Stimulated activated CD4-positive, alpha-beta T cell treated with anti-CD3 and anti-CD28 coated beads, TNF-alpha, amount 100 ng/mL, for 1 hour (primary cell): Measurements from ENCODE around the gene VPS33B.
"Not testable (repeated sequence)": the region's sequence is repeated elsewhere in the genome, so short reads cannot be mapped to it uniquely, and the experiment has no call there.

Experiments
- DNase-seq, 3 donors: peaks; one replicate each; pipeline ENCODE4 v3.0.0-alpha.2; 2020; ENCODE audit warnings: low read depth in 3 of 3, low spot score in 1 of 3

Gene VPS33B

DNA sequence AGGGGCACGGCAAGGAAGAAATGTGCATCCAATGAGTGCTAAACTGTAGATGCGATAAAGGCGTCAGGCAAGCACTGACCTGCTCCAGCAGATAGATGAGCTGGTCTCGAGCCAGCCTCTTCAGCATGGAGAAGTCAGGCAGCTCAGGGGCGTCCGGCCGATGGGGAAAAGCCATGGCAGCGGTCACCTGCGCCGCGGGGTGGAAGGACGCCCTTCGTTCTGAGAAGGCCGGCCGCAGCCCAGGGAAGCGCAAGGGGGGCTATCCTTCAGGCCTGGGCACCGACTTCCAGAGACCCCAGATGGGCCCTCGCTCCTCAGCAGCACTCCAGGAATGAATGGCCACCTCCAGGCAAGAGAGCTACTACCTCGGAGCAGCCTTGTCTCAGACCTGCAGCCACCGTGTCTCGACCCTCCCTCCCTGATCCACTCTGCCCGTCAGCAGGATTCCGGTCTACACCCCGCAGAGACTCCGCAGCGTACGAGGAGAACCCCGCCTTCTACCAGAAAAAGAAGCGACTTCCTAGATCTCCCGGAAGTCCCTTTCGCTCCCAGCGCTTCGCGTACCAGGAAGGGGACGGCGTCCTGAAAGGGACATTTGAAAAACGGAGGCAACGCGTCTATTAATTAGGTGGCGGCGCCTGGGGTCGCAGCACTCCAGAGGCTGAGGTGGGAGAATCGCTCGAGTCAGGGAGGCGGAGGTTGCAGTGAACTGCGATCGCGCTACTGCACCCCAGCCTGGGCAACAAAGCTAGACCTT, at the start of gene VPS33B:
Gene VPS33B (minus strand): TSS at position 520 of the 757 bp plus-strand sequence. CDS start 345 bp downstream, at position 175.
- peak; percentile 44 to 59 (median 49) for DNase-seq

DNA sequence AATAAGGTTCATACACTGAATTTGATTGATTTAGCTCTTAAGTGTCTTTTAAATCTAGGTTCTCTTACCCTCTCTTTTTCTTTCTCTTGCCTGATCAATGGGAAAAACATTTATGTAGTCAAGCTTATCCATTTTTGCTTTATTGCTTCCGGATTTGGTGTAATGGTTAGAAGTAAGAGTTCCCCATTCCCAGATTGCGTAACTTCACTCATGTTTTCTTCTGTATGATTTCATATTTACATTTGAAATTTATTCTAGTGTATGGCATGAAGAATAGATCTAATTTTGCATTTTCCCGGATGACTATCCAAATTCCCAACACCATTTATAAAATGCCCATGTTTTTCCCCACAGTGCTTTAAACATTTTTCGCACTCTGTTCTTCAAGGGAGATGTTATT, 49.8 kb upstream of the VPS33B start:
- no peak for DNase-seq

DNA sequence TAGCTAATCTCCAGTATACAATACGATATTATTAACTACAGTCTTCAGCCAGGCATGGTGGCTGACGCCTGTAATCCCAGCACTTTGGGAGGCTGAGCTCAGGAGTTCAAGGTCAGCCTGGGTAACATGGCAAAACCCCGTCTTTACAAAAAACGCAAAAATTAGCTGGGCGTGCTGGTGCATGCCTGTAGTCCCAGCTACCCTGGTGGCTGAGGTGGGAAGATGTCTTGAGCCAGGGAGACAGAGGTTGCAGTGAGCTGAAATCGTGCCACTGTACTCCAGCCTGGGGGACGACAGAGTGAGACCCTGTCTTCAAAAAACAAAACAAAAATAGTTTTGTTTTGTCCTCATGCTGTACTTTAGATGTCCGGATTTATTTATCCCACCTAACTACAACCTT, 48.5 kb upstream of the VPS33B start:
- no peak for DNase-seq

DNA sequence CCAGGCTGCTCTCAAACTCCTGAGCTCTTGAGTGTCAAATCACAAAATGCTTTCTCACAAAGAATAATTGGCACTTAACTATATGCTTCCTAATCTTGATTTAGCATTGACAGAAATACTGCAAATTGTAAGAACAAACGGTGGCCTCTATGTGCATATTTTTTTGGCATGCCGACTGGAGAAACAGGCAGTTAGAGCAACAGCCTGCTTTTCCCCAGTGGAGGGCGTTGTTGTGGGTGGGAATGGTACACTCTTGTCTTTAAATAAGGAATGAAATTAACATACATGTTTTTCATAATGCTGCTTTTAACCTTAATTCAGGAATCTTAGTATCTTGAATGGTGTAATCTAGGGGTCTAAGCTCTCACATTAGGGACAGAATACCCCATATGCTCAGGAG, 46.6 kb upstream of the VPS33B start:
- no peak for DNase-seq

DNA sequence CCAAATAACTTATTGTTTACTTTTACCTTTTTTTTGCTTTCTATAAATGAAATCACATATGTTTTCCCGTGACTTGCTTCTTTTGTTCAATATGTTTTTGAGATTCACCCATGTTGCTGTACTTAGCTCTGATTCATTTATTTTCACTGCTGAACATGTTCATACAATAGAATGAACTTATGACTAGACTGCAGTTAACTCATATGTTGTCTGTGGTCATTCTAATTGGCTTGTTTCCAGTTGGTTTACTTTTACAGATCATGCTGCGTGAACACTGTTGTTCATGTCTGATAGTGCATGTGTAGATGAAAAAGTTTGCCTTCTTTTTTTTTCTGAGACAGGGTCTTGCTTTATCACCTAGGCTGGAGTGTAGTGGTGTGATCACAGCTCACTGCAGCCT, 46.0 kb upstream of the VPS33B start:
- DNase-seq: no peak

DNA sequence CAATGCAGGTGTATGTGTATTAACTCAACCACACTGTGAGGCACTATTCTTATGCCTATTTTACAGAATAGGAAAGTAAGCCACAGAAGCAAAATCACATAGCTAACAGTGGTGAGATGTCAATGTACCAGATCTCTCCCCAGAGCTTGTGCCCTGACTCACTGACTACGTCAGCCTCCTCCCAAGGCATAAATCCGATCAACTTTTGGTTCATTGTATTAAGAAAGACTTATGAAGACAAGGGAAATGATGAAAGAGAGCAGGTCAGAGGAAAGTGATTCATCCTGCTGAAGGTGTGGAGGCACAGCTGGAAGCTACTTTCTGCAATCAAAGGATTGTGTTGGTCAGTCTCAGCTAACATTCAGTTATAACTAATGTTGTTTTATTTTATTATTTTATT, 44.6 kb upstream of the VPS33B start:
- DNase-seq: no peak

DNA sequence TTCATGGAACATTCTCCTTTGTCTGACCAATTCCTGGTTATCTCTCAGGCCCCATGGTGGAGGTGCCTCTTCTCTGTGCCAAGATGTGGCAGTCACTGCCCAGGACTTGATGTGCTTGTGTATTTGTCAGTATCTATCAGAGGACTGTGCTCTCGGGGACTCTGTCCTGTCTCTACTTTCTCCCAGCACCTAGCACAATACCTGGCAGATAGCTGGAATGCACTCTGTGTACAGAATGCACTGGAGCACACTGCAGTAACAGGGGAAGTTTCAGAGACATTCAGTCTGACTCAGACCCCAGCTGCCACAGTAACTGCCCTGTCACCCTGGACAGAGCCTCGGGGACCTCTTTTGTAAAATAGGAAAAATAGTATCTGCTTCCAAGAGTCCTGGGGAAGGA, 43.1 kb upstream of the VPS33B start:
- DNase-seq: no peak

DNA sequence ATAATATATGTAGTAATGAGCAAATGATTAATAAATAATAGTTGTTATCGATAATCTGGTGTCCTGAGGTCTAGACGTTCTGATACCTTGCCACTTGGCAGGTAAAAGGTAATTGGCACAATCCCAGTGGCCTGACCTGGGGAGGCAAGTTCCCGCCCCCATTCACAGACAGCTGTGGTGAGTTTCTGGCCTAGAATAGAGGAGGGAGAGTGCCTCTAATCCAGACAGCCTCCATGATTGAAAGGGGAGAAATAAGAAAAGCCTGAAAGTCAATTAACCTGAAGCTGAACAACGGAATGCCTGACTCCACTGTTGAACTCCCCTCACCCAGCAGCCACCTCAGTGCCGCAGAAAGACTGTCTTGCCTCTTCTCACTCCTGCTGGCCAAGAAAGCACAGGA, 39.6 kb upstream of the VPS33B start:
- DNase-seq: no peak

DNA sequence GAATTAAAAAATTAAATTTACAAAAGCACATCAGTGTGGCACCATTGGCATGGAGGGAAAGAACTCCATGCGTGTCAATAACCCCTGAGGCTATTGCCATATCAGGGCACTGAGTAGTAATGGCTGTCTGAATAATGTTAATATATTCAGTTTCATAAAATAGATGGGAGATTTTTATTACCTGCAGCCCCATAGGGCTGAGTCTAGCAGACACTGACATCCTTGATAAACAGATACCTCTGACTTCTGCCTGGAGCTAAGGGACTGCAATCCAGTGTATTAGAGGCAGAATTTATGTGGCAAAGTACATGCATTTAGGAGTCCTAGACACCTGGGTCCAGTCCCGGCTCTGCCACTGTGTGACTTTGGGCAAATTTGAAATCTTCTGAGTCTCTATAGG, 38.8 kb upstream of the VPS33B start:
- DNase-seq: no peak

DNA sequence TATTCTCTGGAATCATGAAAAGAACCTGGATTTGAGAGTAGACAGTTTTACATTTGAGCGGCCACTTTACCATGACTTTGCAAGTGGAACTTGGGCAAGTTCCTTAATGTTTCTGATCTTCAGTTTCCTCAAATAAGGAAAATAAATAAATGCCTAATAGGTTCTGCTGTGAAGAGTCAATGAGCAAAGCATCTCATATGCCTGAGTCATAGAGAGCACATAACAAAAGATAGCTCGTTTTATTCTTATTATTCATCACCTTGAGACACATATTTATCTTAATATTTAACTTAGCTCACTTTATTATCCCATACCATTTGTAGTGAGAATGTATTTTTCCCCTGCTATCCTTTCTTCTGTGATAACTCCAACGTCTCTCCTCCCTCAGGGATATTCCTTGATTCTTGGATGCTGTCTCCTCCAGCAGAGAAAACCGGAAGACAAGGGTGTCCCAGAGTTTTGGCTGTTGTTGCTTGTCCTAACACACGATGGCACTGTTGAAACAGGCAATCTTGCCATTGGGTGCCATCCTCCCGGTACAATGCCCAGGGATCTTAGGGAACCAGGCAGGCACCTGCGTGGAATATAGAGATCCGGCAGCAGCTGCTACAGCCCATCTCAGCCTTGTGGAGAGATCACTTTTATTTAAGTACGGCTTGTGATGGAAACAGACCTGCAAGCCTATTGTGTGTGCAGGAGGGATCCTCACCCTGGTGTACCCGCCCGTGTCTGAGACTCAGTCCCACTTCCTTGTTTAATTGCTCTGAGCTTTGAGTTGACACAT, 33.3 kb upstream of the VPS33B start:
- no peak for DNase-seq

DNA sequence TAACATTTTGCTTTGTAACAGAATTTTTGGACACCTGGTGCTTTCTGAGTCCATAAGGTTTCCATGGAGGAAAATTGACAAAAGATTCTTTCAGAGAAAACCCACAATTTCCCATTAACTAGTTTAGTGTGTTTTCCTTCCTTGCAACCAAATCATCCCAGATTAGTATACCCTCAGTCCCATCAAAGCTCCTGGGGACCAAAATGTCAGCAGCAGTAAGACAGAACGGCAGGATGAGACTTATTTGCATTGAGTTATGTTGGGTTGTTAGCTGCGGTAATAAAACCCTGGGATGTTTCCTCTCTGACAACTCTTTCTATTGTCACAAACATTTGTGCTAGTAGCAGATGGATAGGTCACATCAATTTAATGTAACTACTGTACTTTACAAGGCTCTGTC, 32.4 kb upstream of the VPS33B start:
- DNase-seq: no peak

DNA sequence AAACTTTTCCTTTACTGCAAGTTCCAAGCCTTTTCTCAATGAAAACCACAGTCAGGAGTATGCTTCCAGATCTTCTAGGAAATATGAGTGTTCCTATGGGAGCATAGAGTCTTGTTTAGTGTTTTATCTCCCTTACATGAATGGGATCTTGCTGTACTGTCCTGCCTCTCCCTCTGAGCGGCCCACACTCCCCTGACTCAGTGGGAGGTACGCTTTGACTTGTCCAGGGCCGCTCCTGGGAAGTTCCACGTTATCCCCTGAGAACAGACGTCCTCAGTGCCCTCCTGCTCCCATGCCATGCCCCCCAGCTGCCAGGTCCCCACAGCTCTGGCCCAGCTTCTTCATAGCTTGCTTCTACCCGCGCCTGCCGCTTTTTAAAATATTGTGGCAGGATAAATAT, 28.9 kb upstream of the VPS33B start:
- DNase-seq: no peak

DNA sequence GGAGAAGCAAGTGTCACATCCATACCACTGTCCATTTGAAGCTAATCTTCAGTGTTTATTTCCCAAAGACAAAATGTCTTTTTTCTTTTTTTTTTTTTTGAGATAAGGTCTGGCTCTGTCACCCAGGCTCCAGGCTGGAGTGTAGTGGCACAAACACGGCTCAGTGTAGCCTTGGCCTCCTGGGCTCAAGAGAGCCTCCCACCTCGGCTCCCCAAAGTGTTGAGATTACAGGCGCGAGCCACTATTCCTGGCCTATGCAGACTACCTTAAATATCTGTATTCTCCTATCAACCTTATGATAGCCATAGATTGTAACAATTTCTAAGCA, 27.7 kb upstream of the VPS33B start:
- DNase-seq: no peak

DNA sequence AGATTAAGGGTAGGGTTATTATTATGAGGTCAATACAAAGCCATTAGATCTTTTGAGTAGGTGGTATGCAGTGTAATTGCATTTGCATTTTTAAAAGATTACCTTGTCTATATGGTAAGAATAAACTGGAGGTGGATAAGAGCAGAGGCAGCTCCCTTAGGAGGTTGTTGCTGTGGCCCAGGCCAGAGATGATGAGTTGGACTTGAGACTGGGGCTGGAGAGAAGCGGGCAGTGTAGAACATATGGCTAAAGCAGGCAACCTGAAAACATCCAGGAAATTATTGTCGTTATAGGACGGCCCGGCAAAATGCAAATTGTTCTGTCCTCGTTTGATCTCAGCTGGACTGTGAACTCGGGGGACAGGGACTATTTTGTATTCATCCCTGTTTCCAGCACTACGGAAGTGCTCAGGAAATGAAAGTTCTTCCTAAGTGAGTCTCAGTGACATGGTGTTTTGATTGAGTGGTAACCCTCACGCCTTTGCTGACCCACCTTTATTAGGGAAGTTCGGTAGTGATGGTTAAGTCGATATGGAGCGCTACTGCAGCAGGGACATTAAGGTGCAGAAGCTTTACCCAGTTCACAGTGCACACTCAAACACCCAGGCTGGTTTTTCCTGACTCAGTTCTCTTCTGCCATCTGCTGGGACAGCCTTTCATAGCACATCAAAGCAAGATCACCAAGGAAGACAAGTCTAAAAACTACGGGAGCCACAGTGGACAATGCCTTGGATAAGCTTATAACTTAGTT, 27.2 kb upstream of the VPS33B start:
- DNase-seq: peak in 1 of 3 donors; percentile 14

DNA sequence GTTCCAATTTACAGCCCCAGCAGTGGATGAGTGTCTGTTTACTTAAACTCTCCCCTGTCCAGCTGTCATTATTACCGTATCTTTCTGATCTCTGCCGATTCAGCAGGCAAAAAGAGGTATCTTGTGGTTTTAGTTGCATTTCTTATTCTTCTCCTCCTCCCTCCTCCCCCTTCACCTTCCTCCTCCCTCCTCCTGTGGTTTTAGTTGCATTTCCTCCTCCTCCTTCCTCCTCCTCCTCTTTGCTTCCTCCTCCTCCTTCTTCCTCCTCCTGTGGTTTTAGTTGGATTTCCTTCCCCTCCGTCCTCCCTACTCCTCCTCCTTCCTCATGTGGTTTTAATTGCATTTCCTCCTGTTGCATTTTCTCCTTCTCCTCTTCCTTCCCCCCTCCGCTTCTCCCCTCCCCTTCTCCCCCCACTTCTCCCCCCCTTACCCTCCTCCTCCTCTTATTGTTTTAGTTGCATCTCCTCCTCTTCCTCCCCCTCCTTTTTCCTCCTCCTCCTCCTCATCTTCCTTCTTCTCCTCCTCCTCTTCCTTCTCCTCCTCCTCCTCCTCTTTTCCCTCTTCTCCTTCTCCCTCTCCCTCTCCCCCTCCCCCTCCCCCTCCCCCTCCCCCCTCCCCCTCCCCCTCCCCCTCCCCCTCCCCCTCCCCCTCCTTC, 25.3 kb upstream of the VPS33B start:
- DNase-seq: no peak

DNA sequence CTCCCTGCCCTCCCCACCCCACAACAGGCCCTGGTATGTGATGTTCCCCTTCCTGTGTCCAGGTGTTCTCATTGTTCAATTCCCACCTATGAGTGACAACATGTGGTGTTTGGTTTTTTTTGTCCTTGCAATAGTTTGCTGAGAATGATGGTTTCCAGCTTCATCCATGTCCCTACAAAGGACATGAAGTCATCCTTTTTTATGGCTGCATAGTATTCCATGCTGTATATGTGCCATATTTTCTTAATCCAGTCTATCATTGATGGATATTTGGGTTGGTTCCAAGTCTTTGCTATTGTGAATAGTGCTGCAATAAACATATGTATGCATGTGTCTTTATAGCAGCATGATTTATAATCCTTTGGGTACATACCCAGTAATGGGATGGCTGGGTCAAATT, 23.7 kb upstream of the VPS33B start:
- not testable (repeated sequence) for DNase-seq

DNA sequence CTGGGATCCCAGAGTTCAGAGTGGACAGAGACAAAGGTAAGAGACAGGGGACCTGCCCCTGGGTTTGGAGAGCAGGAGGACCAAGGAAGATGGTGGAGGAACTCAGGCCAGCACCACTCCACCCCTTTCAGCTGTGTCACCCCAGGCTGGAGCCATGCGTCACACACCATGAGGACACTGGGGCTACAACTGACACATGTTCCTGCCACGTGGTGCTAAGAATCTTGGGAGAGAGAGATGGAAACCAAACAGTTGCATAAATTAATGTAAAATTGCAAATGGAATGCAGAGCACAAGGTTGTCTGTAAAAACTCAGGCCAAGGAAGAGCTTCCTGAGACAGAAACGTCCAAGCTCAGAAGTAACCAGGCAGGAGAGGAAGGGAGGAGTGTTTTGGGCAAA, 22.7 kb upstream of the VPS33B start:
- DNase-seq: no peak

DNA sequence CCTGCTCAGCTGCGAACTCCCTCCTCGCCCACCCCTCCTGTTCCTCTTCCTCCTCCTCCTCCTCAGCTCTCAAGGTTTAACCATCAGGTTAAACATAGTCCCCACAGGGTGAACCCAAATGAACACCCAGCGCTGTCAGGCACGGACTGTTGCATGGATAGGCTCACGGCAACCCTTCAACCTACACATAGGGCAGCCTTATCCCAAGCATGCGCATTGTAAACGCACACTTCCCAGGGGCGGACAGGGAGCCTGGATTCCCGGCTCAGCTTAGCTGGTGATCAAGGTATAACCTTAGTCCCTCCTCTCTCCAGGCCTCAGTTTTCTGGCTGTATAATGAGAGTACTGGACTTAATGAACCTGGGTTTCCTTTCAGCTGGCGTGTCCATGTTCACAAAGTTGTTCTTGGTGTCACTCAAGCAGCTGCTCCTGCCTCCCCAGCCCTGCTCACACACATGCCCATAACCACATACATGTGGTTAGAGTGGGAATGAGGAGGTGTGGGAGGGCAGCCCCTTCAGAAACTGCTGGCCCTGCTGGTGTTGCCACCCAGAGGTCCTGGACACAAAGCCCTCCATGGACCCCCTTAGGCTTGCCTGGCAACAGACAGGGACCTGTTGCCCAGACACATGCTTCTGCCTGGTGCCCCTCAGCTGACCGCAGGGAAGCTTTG, 20.9 kb upstream of the VPS33B start:
- DNase-seq: no peak

DNA sequence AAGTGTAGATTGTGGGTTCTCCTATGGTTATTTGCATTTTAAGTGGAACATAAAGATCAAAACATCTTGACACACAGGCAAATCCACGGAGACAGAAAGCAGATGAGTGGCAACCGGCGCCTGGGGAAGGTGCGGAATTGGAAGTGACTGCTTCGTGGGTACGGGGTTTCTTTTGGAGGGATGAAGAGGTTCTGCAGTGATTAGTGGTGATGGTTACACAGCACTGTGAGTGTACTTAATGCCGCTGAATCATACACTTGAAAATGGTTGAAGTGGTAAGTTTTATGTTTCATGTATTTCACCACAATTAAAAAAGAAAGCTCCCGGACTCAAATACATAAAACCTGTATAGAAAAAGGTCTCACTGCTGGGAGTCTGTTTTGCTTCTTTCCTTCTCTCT, 18.5 kb upstream of the VPS33B start:
- no peak for DNase-seq

DNA sequence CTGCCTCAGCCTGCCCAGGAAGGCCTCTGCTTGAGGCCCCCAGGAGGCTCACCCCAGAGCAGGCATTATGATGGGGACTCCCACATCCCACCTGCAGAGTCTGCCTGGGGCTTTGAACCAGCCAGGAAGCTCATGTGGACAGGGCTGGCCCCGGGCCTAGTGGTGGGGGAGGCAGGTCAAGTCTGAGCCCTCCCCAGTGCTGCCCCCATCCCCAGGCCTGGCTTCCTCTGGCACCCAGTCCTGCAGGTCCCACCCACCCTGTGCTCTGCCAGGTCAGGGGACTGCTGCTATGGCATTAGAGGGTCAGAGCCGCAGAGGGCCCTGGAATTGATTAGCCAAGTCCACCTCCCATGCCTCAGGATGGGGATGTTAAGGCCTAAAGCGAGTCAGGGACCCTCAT, 17.6 kb upstream of the VPS33B start:
- no peak for DNase-seq
